Gastrocnemius medialis (tissue), 4 donors: ENCODE measurements around the gene BMPR2.

Experiments
- POLR2A ChIP-seq, 2 donors: fragments of 450-650 bp; IDR thresholded peaks; one replicate each; pipeline ENCODE4 v1.6.1; 2017; ENCODE audit warnings: antibody characterized with exemption in 2 of 2, mild to moderate bottlenecking in 2 of 2, moderate library complexity in 2 of 2
- TF ChIP-seq, protein P1 (sequence below), 5 experiments: fragments of 450-650 bp in 3 of 5; fragments of 200-600 bp in 2 of 5; sonication (generic) in 2 of 5; IDR thresholded peaks in 4 of 5; conservative IDR thresholded peaks in 1 of 5; 1 replicate in 4 of 5; 2 replicates in 1 of 5; pipeline ENCODE4 v1.5.1; 2016 to 2019; ENCODE audit warnings: antibody characterized with exemption in 5 of 5, mild to moderate bottlenecking in 3 of 5, moderate library complexity in 3 of 5

DNA sequence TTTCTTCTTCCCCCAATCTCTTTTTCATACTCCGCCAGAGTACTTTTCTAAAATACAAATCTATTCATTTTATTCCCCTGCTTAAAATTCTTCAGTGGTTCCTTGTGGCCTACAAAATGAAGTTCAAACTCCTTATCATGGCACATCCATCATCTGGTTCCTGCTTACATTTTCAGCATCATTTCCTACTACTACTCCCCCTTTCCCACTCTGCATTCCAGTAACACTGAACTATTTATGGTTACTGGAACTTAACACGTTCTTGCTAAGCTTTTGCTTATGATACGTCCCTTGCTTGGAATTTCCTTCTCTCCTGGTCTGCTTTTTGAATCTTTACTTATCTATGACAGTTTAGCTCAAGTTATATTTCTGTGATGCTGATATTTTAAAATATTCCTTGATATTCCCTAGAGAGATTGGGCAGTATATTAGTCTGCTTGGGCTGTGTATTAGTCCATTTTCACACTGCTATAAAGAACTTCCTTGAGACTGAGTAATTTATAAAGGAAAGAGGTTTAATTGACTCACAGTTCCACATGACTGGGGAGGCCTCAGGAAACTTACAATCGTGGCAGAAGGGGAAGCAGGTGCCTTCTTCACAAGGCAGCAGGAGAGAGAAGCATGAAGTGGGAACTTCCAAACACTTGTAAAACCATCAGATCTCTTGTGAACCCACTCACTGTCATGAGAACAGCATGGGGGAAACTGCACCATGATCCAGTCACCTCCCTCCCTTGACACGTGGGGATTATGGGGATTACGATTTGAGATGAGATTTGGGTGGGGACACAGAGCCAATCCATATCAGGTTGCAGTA, 53.2 kb downstream of the BMPR2 start:
- TF ChIP-seq, protein P1, sequence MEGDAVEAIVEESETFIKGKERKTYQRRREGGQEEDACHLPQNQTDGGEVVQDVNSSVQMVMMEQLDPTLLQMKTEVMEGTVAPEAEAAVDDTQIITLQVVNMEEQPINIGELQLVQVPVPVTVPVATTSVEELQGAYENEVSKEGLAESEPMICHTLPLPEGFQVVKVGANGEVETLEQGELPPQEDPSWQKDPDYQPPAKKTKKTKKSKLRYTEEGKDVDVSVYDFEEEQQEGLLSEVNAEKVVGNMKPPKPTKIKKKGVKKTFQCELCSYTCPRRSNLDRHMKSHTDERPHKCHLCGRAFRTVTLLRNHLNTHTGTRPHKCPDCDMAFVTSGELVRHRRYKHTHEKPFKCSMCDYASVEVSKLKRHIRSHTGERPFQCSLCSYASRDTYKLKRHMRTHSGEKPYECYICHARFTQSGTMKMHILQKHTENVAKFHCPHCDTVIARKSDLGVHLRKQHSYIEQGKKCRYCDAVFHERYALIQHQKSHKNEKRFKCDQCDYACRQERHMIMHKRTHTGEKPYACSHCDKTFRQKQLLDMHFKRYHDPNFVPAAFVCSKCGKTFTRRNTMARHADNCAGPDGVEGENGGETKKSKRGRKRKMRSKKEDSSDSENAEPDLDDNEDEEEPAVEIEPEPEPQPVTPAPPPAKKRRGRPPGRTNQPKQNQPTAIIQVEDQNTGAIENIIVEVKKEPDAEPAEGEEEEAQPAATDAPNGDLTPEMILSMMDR (IDR thresholded peaks at IDR 0.05 in 4 of 5, conservative IDR thresholded peaks at IDR 0.05 in 1 of 5), result no peak
- TF ChIP-seq POLR2A (IDR thresholded peaks at IDR 0.05), result no peak
